Activated B cell treated with CpG ODN at 0.5 μM for 24 hours (primary cell): ENCODE results near the gene AGAP1. TPM values are rescaled to one million over a fixed set of nuclear protein-coding genes. Genes with fewer than 3 reads are reported as not detected.

Experiments used
- ATAC-seq: fragments of 200-7000 bp; cut with Tn5 transposase; one replicate; pipeline ENCODE4 v1.10.0; 2021; ENCODE audit warnings: low read depth, mild to moderate bottlenecking, moderate library complexity
- CTCF ChIA-PET: fragments of 350-600 bp; sonication (Branson Sonifier 250); formaldehyde crosslinking; loops from one replicate; lab custom pipeline; 2021; ENCODE audit warnings: antibody characterized with exemption; lab: Charles Lee
- POLR2A ChIA-PET: fragments of 350-600 bp; sonication (Branson Sonifier 250); formaldehyde crosslinking; loops from one replicate; lab custom pipeline; 2021; ENCODE audit warnings: antibody characterized with exemption; lab: Charles Lee
- DNase-seq: peaks from one replicate; pipeline ENCODE4 v3.0.0; 2022
- H3K27ac Mint-ChIP-seq: one replicate; pipeline ENCODE4 v1.8.0; 2020; ENCODE audit warnings: mixed read lengths
- H3K27me3 Mint-ChIP-seq: one replicate; pipeline ENCODE4 v1.8.0; 2021; ENCODE audit warnings: mixed read lengths
- H3K36me3 Mint-ChIP-seq: one replicate; pipeline ENCODE4 v1.8.0; 2021; ENCODE audit warnings: low read depth, mixed read lengths
- H3K4me1 Mint-ChIP-seq: one replicate; pipeline ENCODE4 v1.8.0; 2021; ENCODE audit warnings: mixed read lengths
- H3K4me3 Mint-ChIP-seq: one replicate; pipeline ENCODE4 v1.8.0; 2020; ENCODE audit warnings: mild to moderate bottlenecking, mixed read lengths
- H3K9me3 Mint-ChIP-seq: one replicate; pipeline ENCODE4 v1.8.0; 2020; ENCODE audit warnings: mixed read lengths
- CTCF ChIP-seq: fragments of 200-600 bp; IDR thresholded peaks from one replicate; pipeline ENCODE4 v1.8.0; 2022; ENCODE audit warnings: antibody characterized with exemption, mild to moderate bottlenecking
- intact Hi-C: fragments of 100-400 bp; cut with micrococcal nuclease; formaldehyde crosslinking; loops from one replicate; pipeline ENCODE4 v1.15.1; 2024
- total RNA-seq: library from RNA; stranded (reverse); gene quantifications from 2 replicates; pipeline ENCODE4 v1.2.3, GENCODE V29; 2022

AGAP1 gene
- total RNA-seq, 1 donor from 2014 or later, result not detected

GRCh38 chr2:235861383-235861782 lies 367.5 kb downstream of the AGAP1 start:
- H3K9me3 Mint-ChIP-seq, result no peaks in the 10 kb centered on the region
- ChIA-PET CTCF (no interaction called here), POLR2A (no interaction called here)
- H3K27ac Mint-ChIP-seq, result no peak overlapping the region
- no peaks in the 10 kb centered on the region for H3K36me3 Mint-ChIP-seq
- intact Hi-C loops, result no loop called here
- H3K4me3 Mint-ChIP-seq, result no peak overlapping the region
- TF ChIP-seq CTCF, result no peak
- H3K27me3 Mint-ChIP-seq, result peaks cover 10% of the 10 kb centered on the region
- H3K4me1 Mint-ChIP-seq, result no peaks in the 10 kb centered on the region
- DNase-seq (no peak), ATAC-seq (no peak)

GRCh38 chr2:235863414-235863813 lies 369.6 kb downstream of the AGAP1 start:
- H3K4me1 Mint-ChIP-seq, result no peaks in the 10 kb centered on the region
- no peak for TF ChIP-seq CTCF

GRCh38 chr2:235864302-235864701 lies 370.5 kb downstream of the AGAP1 start:
- intact Hi-C loops, result no loop called here
- Mint-ChIP-seq H3K4me3 (no peak overlapping the region), H3K9me3 (no peaks in the 10 kb centered on the region), H3K27me3 (peaks cover 10% of the 10 kb centered on the region), H3K27ac (no peak overlapping the region), H3K36me3 (no peaks in the 10 kb centered on the region), H3K4me1 (no peaks in the 10 kb centered on the region)
- CTCF ChIA-PET, result no interaction called here
- DNase-seq (no peak), ATAC-seq (no peak)
- POLR2A ChIA-PET, result no interaction called here
- TF ChIP-seq CTCF, result no peak

More at GRCh38 chr2:235863414-235863813, 369.6 kb downstream of the AGAP1 start:
- CTCF ChIA-PET, result no interaction called here
- DNase-seq (no peak), ATAC-seq (no peak)
- POLR2A ChIA-PET, result no interaction called here
- no peaks in the 10 kb centered on the region for H3K9me3 Mint-ChIP-seq
- no peak overlapping the region for H3K27ac Mint-ChIP-seq
- intact Hi-C loops, result no loop called here
- no peaks in the 10 kb centered on the region for H3K36me3 Mint-ChIP-seq
- H3K27me3 Mint-ChIP-seq, result peaks cover 10% of the 10 kb centered on the region
- no peak overlapping the region for H3K4me3 Mint-ChIP-seq

- TF ChIP-seq CTCF, result no peak
- H3K36me3 Mint-ChIP-seq, result no peaks in the 10 kb centered on the region
- no peaks in the 10 kb centered on the region for H3K4me1 Mint-ChIP-seq
- no peaks in the 10 kb centered on the region for H3K9me3 Mint-ChIP-seq
- ATAC-seq (no peak), DNase-seq (no peak)
- ChIA-PET CTCF (no interaction called here), POLR2A (no interaction called here)
- no peak overlapping the region for H3K27ac Mint-ChIP-seq
- peaks cover 10% of the 10 kb centered on the region for H3K27me3 Mint-ChIP-seq
- intact Hi-C loops, result no loop called here
- H3K4me3 Mint-ChIP-seq, result no peak overlapping the region
Measured at GRCh38 chr2:235864733-235865515, 371.1 kb downstream of the AGAP1 start.

GRCh38 chr2:235866373-235866772 lies 372.5 kb downstream of the AGAP1 start:
- TF ChIP-seq CTCF, result no peak
- ChIA-PET POLR2A (no interaction called here), CTCF (no interaction called here)
- Mint-ChIP-seq H3K27ac (no peak overlapping the region), H3K27me3 (peaks cover 6% of the 10 kb centered on the region), H3K36me3 (no peaks in the 10 kb centered on the region), H3K9me3 (peaks cover 5% of the 10 kb centered on the region), H3K4me3 (no peak overlapping the region), H3K4me1 (no peaks in the 10 kb centered on the region)
- DNase-seq, result no peak
- intact Hi-C loops, result no loop called here
- no peak for ATAC-seq
